Measurements from ENCODE around the gene TNFRSF19.

GRCh38 chr13:23600534-23600933 lies 30.3 kb downstream of the TNFRSF19 start:
- TF ChIP-seq CTCF (IDR thresholded peaks at IDR 0.05; ENCODE audit: insufficient read depth, low read length), result no peak
- no peak for TF ChIP-seq REST (IDR thresholded peaks at IDR 0.05; ENCODE audit: insufficient replicate concordance, low read depth)
- no peak for TF ChIP-seq GABPA (IDR thresholded peaks at IDR 0.05; ENCODE audit: low read depth)
- no peak for TF ChIP-seq POLR2AphosphoS5 (IDR thresholded peaks at IDR 0.05; ENCODE audit: low read depth)
- no peak for TF ChIP-seq SPI1 (IDR thresholded peaks at IDR 0.05; ENCODE audit: borderline replicate concordance, low read depth)
